IMR-90 (cell line): ENCODE results near the gene CROCC.

Experiments used
- BHLHE40 ChIP-seq: fragments of 150-350 bp; IDR thresholded peaks from 2 replicates; pipeline ENCODE4 v1.6.1; 2016; ENCODE audit warnings: mild to moderate bottlenecking, low read depth, low read length
- CEBPB ChIP-seq: IDR thresholded peaks from 2 replicates; pipeline ENCODE4 v1.6.1; 2012; ENCODE audit warnings: low read depth, low read length, improper control_type of control experiment
- CHD1 ChIP-seq: IDR thresholded peaks from 2 replicates; pipeline ENCODE4 v1.6.1; 2012; ENCODE audit warnings: low read depth, low read length, improper control_type of control experiment
- FOS ChIP-seq: fragments of 150-350 bp; IDR thresholded peaks from 2 replicates; pipeline ENCODE4 v1.6.1; 2016; ENCODE audit warnings: low read depth, low read length
- MAFK ChIP-seq: IDR thresholded peaks from 2 replicates; pipeline ENCODE4 v1.6.1; 2012; ENCODE audit warnings: low read depth, low read length, improper control_type of control experiment
- MAZ ChIP-seq: IDR thresholded peaks from 2 replicates; pipeline ENCODE4 v1.6.1; 2012; ENCODE audit warnings: low read depth, mild to moderate bottlenecking, low read length, improper control_type of control experiment, moderate library complexity, borderline replicate concordance
- POLR2A ChIP-seq: IDR thresholded peaks from 2 replicates; pipeline ENCODE4 v1.6.1; 2012; ENCODE audit warnings: mild to moderate bottlenecking, low read depth, low read length
- RCOR1 ChIP-seq: IDR thresholded peaks from 2 replicates; pipeline ENCODE4 v1.6.1; 2012; ENCODE audit warnings: mild to moderate bottlenecking, low read length, improper control_type of control experiment; ENCODE audit not compliant: insufficient replicate concordance
- RFX5 ChIP-seq: IDR thresholded peaks from 2 replicates; pipeline ENCODE4 v1.8.0; 2012; ENCODE audit warnings: low read depth, mild to moderate bottlenecking, low read length, moderate library complexity
- SMC3 ChIP-seq: fragments of 150-350 bp; IDR thresholded peaks from 2 replicates; pipeline ENCODE4 v1.6.1; 2016; ENCODE audit warnings: low read depth, mild to moderate bottlenecking, antibody characterized with exemption, low read length, moderate library complexity
- TF ChIP-seq, protein P1 (sequence below): conservative IDR thresholded peaks from 2 replicates; pipeline ENCODE4 v1.5.1; 2012; ENCODE audit warnings: mild to moderate bottlenecking, low read depth, low read length, improper control_type of control experiment
- TF ChIP-seq, protein P2 (sequence below): fragments of 150-350 bp; IDR thresholded peaks from 2 replicates; pipeline ENCODE4 v1.6.1; 2017; ENCODE audit warnings: mild to moderate bottlenecking, antibody characterized with exemption, low read length, low read depth

DNA sequence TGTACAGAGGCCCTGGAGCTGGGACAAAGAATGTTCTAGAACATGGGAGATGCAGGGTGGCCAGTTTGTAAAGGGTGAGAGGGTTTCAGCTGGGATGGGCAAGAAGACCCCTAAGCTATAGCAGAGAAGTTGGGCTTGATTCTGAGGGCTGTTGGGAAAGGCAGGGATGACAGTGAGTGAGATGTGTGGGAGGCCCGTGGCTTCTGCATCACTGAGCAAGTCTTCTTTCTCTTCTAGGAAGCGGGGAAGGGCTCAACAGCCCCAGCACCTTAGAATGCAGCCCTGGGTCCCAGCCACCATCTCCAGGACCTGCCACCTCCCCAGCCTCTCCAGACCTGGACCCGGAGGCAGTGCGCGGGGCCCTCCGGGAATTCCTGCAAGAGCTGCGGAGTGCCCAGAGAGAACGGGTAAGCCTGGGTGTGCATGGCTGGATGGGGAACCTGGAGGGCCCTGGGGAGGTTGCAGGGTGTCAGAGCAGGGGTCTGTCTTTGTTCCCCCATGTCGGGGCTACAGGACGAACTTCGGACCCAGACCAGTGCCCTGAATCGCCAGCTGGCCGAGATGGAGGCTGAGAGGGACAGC lies 43.8 kb downstream of the CROCC start:
- TF ChIP-seq RCOR1, result no peak
- TF ChIP-seq, protein P1, sequence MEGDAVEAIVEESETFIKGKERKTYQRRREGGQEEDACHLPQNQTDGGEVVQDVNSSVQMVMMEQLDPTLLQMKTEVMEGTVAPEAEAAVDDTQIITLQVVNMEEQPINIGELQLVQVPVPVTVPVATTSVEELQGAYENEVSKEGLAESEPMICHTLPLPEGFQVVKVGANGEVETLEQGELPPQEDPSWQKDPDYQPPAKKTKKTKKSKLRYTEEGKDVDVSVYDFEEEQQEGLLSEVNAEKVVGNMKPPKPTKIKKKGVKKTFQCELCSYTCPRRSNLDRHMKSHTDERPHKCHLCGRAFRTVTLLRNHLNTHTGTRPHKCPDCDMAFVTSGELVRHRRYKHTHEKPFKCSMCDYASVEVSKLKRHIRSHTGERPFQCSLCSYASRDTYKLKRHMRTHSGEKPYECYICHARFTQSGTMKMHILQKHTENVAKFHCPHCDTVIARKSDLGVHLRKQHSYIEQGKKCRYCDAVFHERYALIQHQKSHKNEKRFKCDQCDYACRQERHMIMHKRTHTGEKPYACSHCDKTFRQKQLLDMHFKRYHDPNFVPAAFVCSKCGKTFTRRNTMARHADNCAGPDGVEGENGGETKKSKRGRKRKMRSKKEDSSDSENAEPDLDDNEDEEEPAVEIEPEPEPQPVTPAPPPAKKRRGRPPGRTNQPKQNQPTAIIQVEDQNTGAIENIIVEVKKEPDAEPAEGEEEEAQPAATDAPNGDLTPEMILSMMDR, result no peak
- no peak for TF ChIP-seq CEBPB
- no peak for TF ChIP-seq POLR2A
- TF ChIP-seq, protein P2, sequence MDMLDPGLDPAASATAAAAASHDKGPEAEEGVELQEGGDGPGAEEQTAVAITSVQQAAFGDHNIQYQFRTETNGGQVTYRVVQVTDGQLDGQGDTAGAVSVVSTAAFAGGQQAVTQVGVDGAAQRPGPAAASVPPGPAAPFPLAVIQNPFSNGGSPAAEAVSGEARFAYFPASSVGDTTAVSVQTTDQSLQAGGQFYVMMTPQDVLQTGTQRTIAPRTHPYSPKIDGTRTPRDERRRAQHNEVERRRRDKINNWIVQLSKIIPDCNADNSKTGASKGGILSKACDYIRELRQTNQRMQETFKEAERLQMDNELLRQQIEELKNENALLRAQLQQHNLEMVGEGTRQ, result no peak
- TF ChIP-seq MAFK, result no peak
- no peak for TF ChIP-seq CHD1
- no peak for TF ChIP-seq FOS
- TF ChIP-seq BHLHE40, result no peak
- TF ChIP-seq MAZ, result no peak
- TF ChIP-seq RFX5, result no peak
- no peak for TF ChIP-seq SMC3
